Dedifferentiated amniotic fluid mesenchymal stem cell (primary cell): ENCODE data around the gene SPEM1.
A peak's percentile ranks its signal among the peaks of the same experiment; 100 is the strongest.

Experiments
- DNase-seq: peaks from one replicate; pipeline ENCODE4 v3.0.0-alpha.2; 2016; ENCODE audit errors: extremely low spot score

SPEM1 gene

GRCh38 chr17:7421186-7421585 lies 1.1 kb downstream of the SPEM1 start:
- DNase-seq, result no peak

- DNase-seq, result no peak
Measured at GRCh38 chr17:7423679-7424078, 3.6 kb downstream of the SPEM1 start.

GRCh38 chr17:7425316-7425715 lies 5.2 kb downstream of the SPEM1 start, which contains the start of gene SPEM2:
Gene SPEM2 (plus strand): TSS chr17:7425616. CDS start chr17:7425689, 73 bp downstream.
- no peak for DNase-seq

- no peak for DNase-seq
Measured at GRCh38 chr17:7425756-7426155, 5.6 kb downstream of the SPEM1 start.

GRCh38 chr17:7426203-7426863 lies 6.2 kb downstream of the SPEM1 start:
- no peak for DNase-seq

- no peak for DNase-seq
Measured at GRCh38 chr17:7426896-7427489, 6.9 kb downstream of the SPEM1 start.

- no peak for DNase-seq
Measured at GRCh38 chr17:7427549-7427948, 7.4 kb downstream of the SPEM1 start.

GRCh38 chr17:7428557-7428956 lies 8.4 kb downstream of the SPEM1 start, which contains the start of gene SPEM3:
Gene SPEM3 (plus strand): TSS chr17:7428857. CDS start chr17:7428903, 46 bp downstream.
- no peak for DNase-seq

GRCh38 chr17:7429722-7430121 lies 9.6 kb downstream of the SPEM1 start:
- no peak for DNase-seq

GRCh38 chr17:7431231-7431630 lies 11.1 kb downstream of the SPEM1 start:
- no peak for DNase-seq

- no peak for DNase-seq
Measured at GRCh38 chr17:7432296-7432695, 12.2 kb downstream of the SPEM1 start.

GRCh38 chr17:7435676-7436555 lies 15.8 kb downstream of the SPEM1 start:
- DNase-seq, result no peak

- peak; percentile 42 for DNase-seq
Measured at GRCh38 chr17:7436556-7437368, 16.6 kb downstream of the SPEM1 start.

GRCh38 chr17:7437369-7437863 lies 17.3 kb downstream of the SPEM1 start:
- DNase-seq, result no peak

- no peak for DNase-seq
Measured at GRCh38 chr17:7437950-7438614, 18.0 kb downstream of the SPEM1 start.

GRCh38 chr17:7438656-7439460 lies 18.7 kb downstream of the SPEM1 start:
- DNase-seq, result no peak

- DNase-seq, result no peak
Measured at GRCh38 chr17:7439462-7440112, 19.5 kb downstream of the SPEM1 start, which contains the start of gene FGF11. Gene FGF11 (plus strand): TSS chr17:7439512. CDS start chr17:7439621, 109 bp downstream.

- no peak for DNase-seq
Measured at GRCh38 chr17:7440113-7440833, 20.1 kb downstream of the SPEM1 start.

GRCh38 chr17:7440834-7441195 lies 20.7 kb downstream of the SPEM1 start:
- DNase-seq, result no peak
